ENCODE results near the gene PANX3. TPM values are rescaled to one million over a fixed set of nuclear protein-coding genes. Genes with fewer than 3 reads are reported as not detected.

The PANX3 gene
- total and polyA plus RNA-seq, 2 experiments from 2014 or later, result 0.25 TPM; not detected in 1

DNA sequence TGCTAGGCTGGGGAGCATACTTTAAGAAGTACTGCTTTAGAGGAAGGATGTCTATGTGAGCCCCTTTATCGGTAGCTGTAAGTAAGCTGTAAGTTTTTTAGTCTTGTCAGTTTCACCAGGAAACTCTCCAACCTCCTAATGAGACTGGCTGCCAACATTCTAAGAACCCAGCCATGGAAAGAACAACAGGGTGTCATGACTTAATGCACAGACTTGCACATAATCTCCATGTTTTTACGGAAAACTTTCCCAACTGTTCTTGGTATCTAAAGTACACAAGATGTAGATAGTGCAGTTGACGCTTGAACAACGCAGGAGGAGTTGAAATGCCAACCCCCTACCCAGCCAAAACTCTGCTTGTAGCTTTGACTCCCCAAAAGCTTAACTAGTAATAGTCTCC lies 32.5 kb upstream of the PANX3 start:
- Histone ChIP-seq H3K4me2 (no peak overlapping the region), H3K27ac (no peak overlapping the region), H3K9me3 (ENCODE audit: low read depth) (peaks cover 3% of the 10 kb centered on the region), H3K4me1 (ENCODE audit: insufficient read depth) (no peaks in the 10 kb centered on the region), H4K20me1 (ENCODE audit: insufficient read depth, poor library complexity, severe bottlenecking) (no peaks in the 10 kb centered on the region), H2AFZ (no peak overlapping the region), H3K79me2 (no peaks in the 10 kb centered on the region), H3K4me3 (no peak overlapping the region), H3K27me3 (peaks cover 2% of the 10 kb centered on the region), H3K36me3 (replicated peaks; ENCODE audit: insufficient read depth, low read depth) (no peaks in the 10 kb centered on the region), H3K9me2 (replicated peaks; ENCODE audit: insufficient read depth) (no peaks in the 10 kb centered on the region)
- no peak for TF ChIP-seq CTCF (IDR thresholded peaks at IDR 0.05; ENCODE audit: poor library complexity)
- TF ChIP-seq EZH2 (IDR thresholded peaks at IDR 0.05; ENCODE audit: borderline replicate concordance), result no peak
- TF ChIP-seq EZH2phosphoT487 (IDR thresholded peaks at IDR 0.05; ENCODE audit: low read depth, severe bottlenecking, unreplicated experiment), result no peak
- no peak for DNase-seq (ENCODE audit: low spot score)
- 59% methylated on average over 4 of the region's 4 CpGs for WGBS (ENCODE audit: low lambda C conversion rate, missing lambda C conversion rate)

DNA sequence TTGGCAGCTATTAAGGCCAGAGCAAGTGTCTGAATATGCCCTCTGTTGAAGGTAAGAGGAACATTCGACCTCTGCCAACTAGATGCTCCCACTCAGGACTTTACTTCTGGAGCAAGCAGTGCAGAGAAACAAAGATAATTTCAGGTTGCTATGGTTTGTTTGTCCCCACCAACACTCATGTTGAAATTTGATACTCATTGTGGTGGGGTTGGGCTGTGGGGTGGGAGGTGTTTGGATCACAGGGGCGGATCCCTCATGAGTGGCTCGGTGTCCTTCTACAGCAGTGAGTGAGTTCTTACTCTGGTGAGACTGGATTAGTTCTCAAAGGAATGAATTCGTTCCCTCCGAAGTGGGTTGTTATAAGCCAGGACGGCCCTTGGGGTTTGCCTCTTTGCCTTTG lies 29.4 kb upstream of the PANX3 start:
- TF ChIP-seq CTCF (IDR thresholded peaks at IDR 0.05; ENCODE audit: poor library complexity), result no peak
- TF ChIP-seq EZH2phosphoT487 (IDR thresholded peaks at IDR 0.05; ENCODE audit: low read depth, severe bottlenecking, unreplicated experiment), result no peak
- no peak for TF ChIP-seq EZH2 (IDR thresholded peaks at IDR 0.05; ENCODE audit: borderline replicate concordance)
- Histone ChIP-seq H3K4me3 (no peak overlapping the region), H3K36me3 (replicated peaks; ENCODE audit: insufficient read depth, low read depth) (no peaks in the 10 kb centered on the region), H3K79me2 (no peaks in the 10 kb centered on the region), H3K9me2 (replicated peaks; ENCODE audit: insufficient read depth) (no peaks in the 10 kb centered on the region), H3K27me3 (no peaks in the 10 kb centered on the region), H2AFZ (no peak overlapping the region), H4K20me1 (ENCODE audit: insufficient read depth, poor library complexity, severe bottlenecking) (no peaks in the 10 kb centered on the region), H3K4me1 (ENCODE audit: insufficient read depth) (no peaks in the 10 kb centered on the region), H3K4me2 (no peak overlapping the region), H3K27ac (no peak overlapping the region), H3K9me3 (ENCODE audit: low read depth) (no peaks in the 10 kb centered on the region)
- 77% methylated on average over 6 of the region's 6 CpGs for WGBS (ENCODE audit: low lambda C conversion rate, missing lambda C conversion rate)
- DNase-seq (ENCODE audit: low spot score), result no peak

- Histone ChIP-seq H3K36me3 (replicated peaks; ENCODE audit: insufficient read depth, low read depth) (no peaks in the 10 kb centered on the region), H3K4me1 (ENCODE audit: insufficient read depth) (no peaks in the 10 kb centered on the region), H3K4me3 (no peak overlapping the region), H3K27ac (no peak overlapping the region), H4K20me1 (ENCODE audit: insufficient read depth, poor library complexity, severe bottlenecking) (no peaks in the 10 kb centered on the region), H3K27me3 (no peaks in the 10 kb centered on the region), H2AFZ (no peak overlapping the region), H3K9me2 (replicated peaks; ENCODE audit: insufficient read depth) (no peaks in the 10 kb centered on the region), H3K9me3 (ENCODE audit: low read depth) (no peaks in the 10 kb centered on the region), H3K79me2 (no peaks in the 10 kb centered on the region), H3K4me2 (no peak overlapping the region)
- WGBS (ENCODE audit: low lambda C conversion rate, missing lambda C conversion rate), result 88% methylated on average over 2 of the region's 2 CpGs
- no peak for DNase-seq (ENCODE audit: low spot score)
- TF ChIP-seq CTCF (IDR thresholded peaks at IDR 0.05; ENCODE audit: poor library complexity) (no peak), EZH2 (IDR thresholded peaks at IDR 0.05; ENCODE audit: borderline replicate concordance) (no peak), EZH2phosphoT487 (IDR thresholded peaks at IDR 0.05; ENCODE audit: low read depth, severe bottlenecking, unreplicated experiment) (no peak)
Measured at GRCh38 chr11:124582565-124582964, 28.7 kb upstream of the PANX3 start.

GRCh38 chr11:124583781-124584180 lies 27.4 kb upstream of the PANX3 start:
- no peaks in the 10 kb centered on the region for H3K27me3 ChIP-seq
- H3K4me3 ChIP-seq, result no peak overlapping the region
- H3K36me3 ChIP-seq (replicated peaks; ENCODE audit: insufficient read depth, low read depth), result no peaks in the 10 kb centered on the region
- peak overlapping the region; percentile 63 for H3K27ac ChIP-seq
- 71% methylated on average over 8 of the region's 8 CpGs for WGBS (ENCODE audit: low lambda C conversion rate, missing lambda C conversion rate)
- DNase-seq (ENCODE audit: low spot score), result peak; percentile 12
- TF ChIP-seq EZH2phosphoT487 (IDR thresholded peaks at IDR 0.05; ENCODE audit: low read depth, severe bottlenecking, unreplicated experiment) (no peak), EZH2 (IDR thresholded peaks at IDR 0.05; ENCODE audit: borderline replicate concordance) (no peak)
- no peaks in the 10 kb centered on the region for H3K9me3 ChIP-seq (ENCODE audit: low read depth)
- H3K9me2 ChIP-seq (replicated peaks; ENCODE audit: insufficient read depth), result no peaks in the 10 kb centered on the region
- no peak overlapping the region for H2AFZ ChIP-seq
- no peaks in the 10 kb centered on the region for H4K20me1 ChIP-seq (ENCODE audit: insufficient read depth, poor library complexity, severe bottlenecking)
- H3K4me1 ChIP-seq (ENCODE audit: insufficient read depth), result no peaks in the 10 kb centered on the region
- peak overlapping the region; percentile 23 for H3K4me2 ChIP-seq
- no peaks in the 10 kb centered on the region for H3K79me2 ChIP-seq

All from hepatocyte (in vitro differentiated cells).